Amniotic epithelial cell (primary cell): ENCODE results near the gene TEX26.
A peak's percentile ranks its signal among the peaks of the same experiment; 100 is the strongest.

Experiments used
- DNase-seq: peaks from one replicate; pipeline ENCODE4 v3.0.0-alpha.2; 2010; ENCODE audit warnings: low read depth

TEX26 gene

GRCh38 chr13:30976025-30976424, 43.6 kb downstream of the TEX26 start:
- no peak for DNase-seq

- DNase-seq, result peak; percentile 31
These were observed 46.8 kb downstream of the TEX26 start for GRCh38 chr13:30978981-30979956.

GRCh38 chr13:30982506-30982905, 50.0 kb downstream of the TEX26 start:
- no peak for DNase-seq

- no peak for DNase-seq
These were observed 50.5 kb downstream of the TEX26 start for GRCh38 chr13:30982906-30983305.

GRCh38 chr13:30983431-30983830, 51.0 kb downstream of the TEX26 start:
- DNase-seq, result no peak

- no peak for DNase-seq
These were observed 52.2 kb downstream of the TEX26 start for GRCh38 chr13:30984620-30985019.

GRCh38 chr13:30985637-30986205, 53.3 kb downstream of the TEX26 start:
- peak; percentile 78 for DNase-seq

GRCh38 chr13:30991184-30991583, 58.7 kb downstream of the TEX26 start:
- DNase-seq, result no peak

GRCh38 chr13:30991922-30992321, 59.5 kb downstream of the TEX26 start:
- DNase-seq, result peak; percentile 40

- no peak for DNase-seq
These were observed 62.9 kb downstream of the TEX26 start for GRCh38 chr13:30995331-30995730.

GRCh38 chr13:30997697-30998096, 65.2 kb downstream of the TEX26 start:
- no peak for DNase-seq

GRCh38 chr13:30998136-30999088, 66.0 kb downstream of the TEX26 start:
- peak; percentile 51 for DNase-seq

- peak; percentile 70 for DNase-seq
These were observed 68.4 kb downstream of the TEX26 start for GRCh38 chr13:31000889-31001288.

- DNase-seq, result peak; percentile 78
These were observed 69.2 kb downstream of the TEX26 start for GRCh38 chr13:31001647-31002046.

- DNase-seq, result no peak
These were observed 72.6 kb downstream of the TEX26 start for GRCh38 chr13:31005066-31005465.

- no peak for DNase-seq
These were observed 75.0 kb downstream of the TEX26 start for GRCh38 chr13:31007417-31007816.

- peak; percentile 62 for DNase-seq
These were observed 76.1 kb downstream of the TEX26 start for GRCh38 chr13:31008400-31009115.

- DNase-seq, result peak; percentile 61
These were observed 76.7 kb downstream of the TEX26 start for GRCh38 chr13:31009166-31009565.

- DNase-seq, result no peak
These were observed 77.8 kb downstream of the TEX26 start for GRCh38 chr13:31010296-31010695.

GRCh38 chr13:31011193-31011860, 78.9 kb downstream of the TEX26 start:
- DNase-seq, result no peak
